Activated T-helper 2 cell treated with anti-CD3 and anti-CD28 coated beads, Interferon-gamma antibody, Interleukin-2, Interleukin-4, amounts not matched to agents 10 μg/mL and 5 μg/mL and 100 μg/mL, durations not matched to agents 14 hours and 24 hours and 36 hours (primary cell): ENCODE data around the gene VWDE. TPM values are rescaled to one million over a fixed set of nuclear protein-coding genes. Genes with fewer than 3 reads are reported as not detected.

ENCODE experiments used
- DNase-seq: peaks from one replicate; pipeline ENCODE4 v3.0.0; 2021; ENCODE audit warnings: low spot score
- H3K27ac Mint-ChIP-seq: one replicate; pipeline ENCODE4 v1.8.0; 2021; ENCODE audit warnings: mixed read lengths
- H3K27me3 Mint-ChIP-seq: one replicate; pipeline ENCODE4 v1.8.0; 2021; ENCODE audit warnings: low read depth, mixed read lengths
- H3K36me3 Mint-ChIP-seq: one replicate; pipeline ENCODE4 v1.8.0; 2021; ENCODE audit warnings: low read depth, mixed read lengths
- H3K4me1 Mint-ChIP-seq: one replicate; pipeline ENCODE4 v1.8.0; 2021; ENCODE audit warnings: low read depth, mixed read lengths
- H3K4me3 Mint-ChIP-seq: one replicate; pipeline ENCODE4 v1.8.0; 2021; ENCODE audit warnings: low read depth, mild to moderate bottlenecking, moderate library complexity, mixed read lengths
- H3K9me3 Mint-ChIP-seq: one replicate; pipeline ENCODE4 v1.8.0; 2021; ENCODE audit warnings: mixed read lengths
- intact Hi-C: fragments of 100-400 bp; cut with micrococcal nuclease; formaldehyde crosslinking; loops from one replicate; pipeline ENCODE4 v1.15.1; 2023
- total RNA-seq: library from RNA; stranded (reverse); gene quantifications from 2 replicates; pipeline ENCODE4 v1.2.3, GENCODE V29; 2022

The VWDE gene
- total RNA-seq, 1 donor from 2014 or later: 2.9 TPM

DNA sequence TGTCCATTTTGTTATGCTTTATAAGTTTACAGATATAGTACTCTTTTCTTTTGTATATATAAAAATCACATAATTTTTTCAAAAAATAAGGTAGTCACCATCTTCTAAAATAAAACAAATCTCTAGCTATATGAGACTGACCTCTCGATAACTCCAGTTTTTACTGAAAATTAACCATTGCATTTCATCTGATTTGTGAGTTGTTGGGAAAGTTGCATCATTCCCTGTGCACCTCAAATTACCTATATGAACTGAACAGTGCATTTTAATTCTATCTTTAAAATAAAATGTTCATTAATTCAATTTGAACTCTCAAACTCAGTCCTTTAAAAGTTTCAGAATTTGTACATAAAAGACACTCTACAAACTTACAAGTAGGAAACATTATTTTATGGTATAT lies 86.0 kb downstream of the VWDE start:
- no peak for DNase-seq
- Mint-ChIP-seq H3K36me3 (no peaks in the 10 kb centered on the region), H3K27ac (no peak overlapping the region), H3K4me1 (peaks cover 6% of the 10 kb centered on the region), H3K27me3 (peaks cover 8% of the 10 kb centered on the region), H3K9me3 (no peaks in the 10 kb centered on the region), H3K4me3 (no peak overlapping the region)
- intact Hi-C loops: no loop called here

DNA sequence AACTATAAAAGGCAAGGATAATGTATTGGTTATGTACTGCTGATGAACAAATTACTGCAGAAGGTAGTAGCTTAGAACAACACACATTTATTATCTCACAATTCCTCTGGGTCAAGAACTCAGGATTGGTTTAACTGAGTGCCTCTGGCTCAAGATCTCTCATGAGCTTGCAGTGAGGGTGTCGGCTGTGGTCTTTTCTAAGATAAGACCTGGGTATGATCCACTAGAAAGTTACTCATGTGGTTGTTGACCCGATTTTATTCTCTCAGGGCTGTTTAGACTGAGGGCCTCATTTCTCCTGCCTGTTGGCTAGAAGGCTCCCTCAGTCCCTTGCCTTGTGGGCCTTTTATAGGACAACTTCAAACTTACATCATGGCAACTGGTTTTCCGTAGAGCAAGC lies 86.7 kb downstream of the VWDE start:
- peaks cover 6% of the 10 kb centered on the region for H3K4me1 Mint-ChIP-seq

DNA sequence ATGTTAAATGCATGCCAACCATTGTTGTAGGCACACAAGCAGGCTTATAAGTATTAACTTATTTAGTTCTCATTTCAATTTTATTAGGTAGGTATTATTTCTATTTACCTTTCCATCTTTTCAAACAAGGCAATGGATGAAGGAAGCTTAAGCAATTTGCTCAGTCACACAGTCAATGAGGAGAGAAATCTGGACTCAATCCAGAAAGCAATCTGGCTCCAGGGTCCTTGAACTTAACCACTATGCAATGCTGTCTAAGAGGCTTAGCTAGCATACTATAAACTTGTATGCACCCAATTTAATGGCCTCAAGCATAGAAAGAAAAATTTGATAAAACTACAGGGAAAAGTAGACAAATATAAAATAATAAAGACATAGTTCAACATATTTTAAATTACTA lies 88.6 kb downstream of the VWDE start:
- intact Hi-C loops: no loop called here
- Mint-ChIP-seq H3K4me3 (no peak overlapping the region), H3K27me3 (peaks cover 15% of the 10 kb centered on the region)

More for the DNA sequence above, 86.7 kb downstream of the VWDE start:
- Mint-ChIP-seq H3K36me3 (no peaks in the 10 kb centered on the region), H3K4me3 (no peak overlapping the region), H3K27me3 (peaks cover 10% of the 10 kb centered on the region), H3K27ac (no peak overlapping the region), H3K9me3 (no peaks in the 10 kb centered on the region)
- intact Hi-C loops: no loop called here
- DNase-seq: no peak

DNA sequence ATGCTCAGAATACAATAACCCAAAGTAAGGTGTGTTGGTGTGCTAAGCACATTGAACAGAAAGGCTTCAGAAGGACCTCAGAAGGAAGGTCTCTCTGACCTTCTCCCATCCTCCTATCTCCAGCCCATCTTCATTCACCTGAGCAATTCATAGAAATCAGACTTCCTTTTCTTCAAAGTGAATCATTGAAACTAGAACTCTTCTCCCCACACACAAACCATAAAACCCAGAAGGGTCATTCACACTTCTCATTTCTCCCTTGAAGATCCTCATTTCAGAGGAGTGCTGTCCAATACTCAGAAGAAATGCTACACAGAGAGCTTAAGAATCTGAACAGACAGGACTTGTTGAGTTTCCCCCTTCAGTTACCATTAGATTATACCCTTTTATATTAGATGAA lies 89.5 kb downstream of the VWDE start:
- Mint-ChIP-seq H3K4me3 (no peak overlapping the region), H3K27ac (no peak overlapping the region), H3K9me3 (no peaks in the 10 kb centered on the region), H3K36me3 (no peaks in the 10 kb centered on the region), H3K27me3 (peaks cover 16% of the 10 kb centered on the region), H3K4me1 (peaks cover 6% of the 10 kb centered on the region)
- intact Hi-C loops: loop anchor here (5.0 kb wide), 1 partner anchor 57 kb away; no protein-coding TSS in a partner anchor
- DNase-seq: no peak

More for the DNA sequence above, 88.6 kb downstream of the VWDE start:
- H3K4me1 Mint-ChIP-seq: peaks cover 6% of the 10 kb centered on the region
- H3K9me3 Mint-ChIP-seq: no peaks in the 10 kb centered on the region
- no peak for DNase-seq
- H3K27ac Mint-ChIP-seq: no peak overlapping the region
- H3K36me3 Mint-ChIP-seq: no peaks in the 10 kb centered on the region

DNA sequence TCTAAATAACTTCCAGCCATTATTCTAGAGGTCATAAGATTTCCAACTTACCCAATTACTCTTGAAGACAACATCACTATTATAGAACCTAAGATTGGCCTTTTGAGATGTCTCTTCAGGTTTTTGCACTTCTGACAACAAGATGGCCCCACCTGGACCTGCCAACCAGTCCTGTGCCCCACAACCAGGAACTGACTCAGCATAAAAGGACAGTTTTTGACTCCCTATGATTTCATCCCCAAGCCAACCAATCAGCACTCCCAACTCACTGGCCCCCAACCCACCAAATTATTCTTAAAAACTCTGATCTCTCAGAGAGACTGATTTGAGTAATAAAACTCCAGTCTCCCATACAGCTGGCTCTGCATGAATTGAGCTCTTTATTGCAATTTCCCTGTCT lies 98.2 kb downstream of the VWDE start:
- H3K27ac Mint-ChIP-seq: no peak overlapping the region
- intact Hi-C loops: no loop called here
- no peaks in the 10 kb centered on the region for H3K9me3 Mint-ChIP-seq
- H3K36me3 Mint-ChIP-seq: no peaks in the 10 kb centered on the region
- DNase-seq: no peak
- H3K4me3 Mint-ChIP-seq: no peak overlapping the region
- peaks cover 10% of the 10 kb centered on the region for H3K27me3 Mint-ChIP-seq
- H3K4me1 Mint-ChIP-seq: no peaks in the 10 kb centered on the region

DNA sequence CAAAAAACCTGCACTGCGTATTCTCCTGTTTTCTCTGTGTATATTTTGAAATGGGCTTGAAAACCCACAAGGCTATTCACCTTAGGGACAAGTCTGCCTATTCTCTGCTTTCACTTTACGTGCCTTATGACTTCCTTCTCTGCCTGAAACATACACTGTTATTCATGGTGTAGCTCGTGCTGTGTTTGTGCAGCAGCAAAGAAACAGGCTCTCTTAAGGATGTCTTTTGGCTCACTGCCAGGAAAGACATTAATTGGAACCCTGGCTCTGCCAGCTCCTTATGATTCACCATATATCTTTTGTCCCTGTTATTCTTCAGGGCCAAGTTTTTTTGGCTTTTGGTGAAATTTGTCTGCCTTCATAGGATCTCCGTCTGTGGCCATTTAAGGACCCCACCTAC lies 100.2 kb downstream of the VWDE start:
- no peaks in the 10 kb centered on the region for H3K36me3 Mint-ChIP-seq
- no peak overlapping the region for H3K4me3 Mint-ChIP-seq
- intact Hi-C loops: no loop called here
- H3K27me3 Mint-ChIP-seq: peaks cover 2% of the 10 kb centered on the region
- no peaks in the 10 kb centered on the region for H3K9me3 Mint-ChIP-seq
- no peak overlapping the region for H3K27ac Mint-ChIP-seq
- no peak for DNase-seq
- no peaks in the 10 kb centered on the region for H3K4me1 Mint-ChIP-seq

DNA sequence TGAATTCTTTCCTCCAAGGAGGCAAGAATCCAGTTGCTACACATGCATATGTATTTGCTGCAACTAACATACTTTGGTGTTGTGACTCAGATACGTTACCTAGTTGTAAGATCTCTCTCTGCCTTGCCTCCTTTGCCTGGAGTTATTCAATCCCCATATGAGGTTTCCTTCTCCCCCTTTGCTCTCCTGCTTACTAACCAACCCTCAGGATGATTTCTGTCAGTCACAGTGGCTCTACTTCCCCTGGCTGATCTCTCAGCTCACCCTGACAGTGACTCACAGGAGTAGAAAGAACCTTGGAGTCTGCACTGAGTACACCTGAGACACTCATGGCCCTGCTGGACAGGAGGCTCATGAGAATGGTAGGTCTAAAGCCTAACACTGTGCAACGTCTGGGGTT lies 100.6 kb downstream of the VWDE start:
- peaks cover 2% of the 10 kb centered on the region for H3K27me3 Mint-ChIP-seq
- H3K27ac Mint-ChIP-seq: no peak overlapping the region
- no peaks in the 10 kb centered on the region for H3K9me3 Mint-ChIP-seq
- intact Hi-C loops: no loop called here
- no peaks in the 10 kb centered on the region for H3K36me3 Mint-ChIP-seq
- no peak overlapping the region for H3K4me3 Mint-ChIP-seq
- no peak for DNase-seq
- no peaks in the 10 kb centered on the region for H3K4me1 Mint-ChIP-seq

DNA sequence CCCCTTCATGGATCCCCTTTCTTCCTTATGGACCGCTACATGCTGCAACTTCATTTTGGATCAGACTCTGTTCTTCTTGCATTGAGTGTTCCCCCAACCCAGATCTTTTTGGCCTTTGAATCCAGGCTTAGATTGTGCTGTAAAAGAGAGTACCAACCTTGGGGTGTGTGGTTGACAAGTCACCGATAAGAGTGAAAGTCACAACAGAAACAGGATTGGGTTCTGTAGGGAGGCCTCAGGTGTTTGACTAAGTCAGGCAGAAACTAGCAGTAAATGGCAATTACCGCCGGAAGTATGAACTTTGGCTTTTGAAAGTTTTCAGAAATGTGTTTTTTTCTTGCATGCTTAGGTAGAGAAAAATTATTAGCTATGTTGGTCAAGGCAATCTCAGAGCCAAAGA lies 103.2 kb downstream of the VWDE start:
- Mint-ChIP-seq H3K9me3 (no peaks in the 10 kb centered on the region), H3K27ac (no peak overlapping the region), H3K36me3 (no peaks in the 10 kb centered on the region), H3K27me3 (no peaks in the 10 kb centered on the region), H3K4me3 (no peak overlapping the region), H3K4me1 (no peaks in the 10 kb centered on the region)
- DNase-seq: no peak
- intact Hi-C loops: no loop called here

DNA sequence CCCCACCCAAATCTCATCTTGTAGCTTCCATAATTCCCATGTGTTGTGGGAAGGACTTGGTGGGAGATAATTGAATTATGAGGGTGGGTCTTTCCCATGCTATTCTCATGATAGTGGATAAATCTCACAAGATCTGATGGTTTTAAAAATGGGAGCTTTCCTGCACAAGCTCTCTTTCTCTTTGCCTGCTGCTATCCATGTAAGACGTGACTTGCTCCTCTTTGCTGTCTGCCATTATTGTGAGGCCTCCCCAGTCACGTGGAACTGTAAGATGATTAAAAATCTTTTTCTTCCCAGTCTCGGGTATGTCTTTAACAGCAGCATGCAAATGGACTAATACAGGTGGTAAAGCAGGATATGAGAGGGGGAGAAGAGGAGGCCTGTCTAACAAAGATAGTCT lies 104.3 kb downstream of the VWDE start:
- H3K4me1 Mint-ChIP-seq: no peaks in the 10 kb centered on the region
- peaks cover 3% of the 10 kb centered on the region for H3K27me3 Mint-ChIP-seq
- H3K9me3 Mint-ChIP-seq: no peaks in the 10 kb centered on the region
- H3K4me3 Mint-ChIP-seq: no peak overlapping the region
- DNase-seq: no peak
- intact Hi-C loops: no loop called here
- H3K36me3 Mint-ChIP-seq: no peaks in the 10 kb centered on the region
- no peak overlapping the region for H3K27ac Mint-ChIP-seq

DNA sequence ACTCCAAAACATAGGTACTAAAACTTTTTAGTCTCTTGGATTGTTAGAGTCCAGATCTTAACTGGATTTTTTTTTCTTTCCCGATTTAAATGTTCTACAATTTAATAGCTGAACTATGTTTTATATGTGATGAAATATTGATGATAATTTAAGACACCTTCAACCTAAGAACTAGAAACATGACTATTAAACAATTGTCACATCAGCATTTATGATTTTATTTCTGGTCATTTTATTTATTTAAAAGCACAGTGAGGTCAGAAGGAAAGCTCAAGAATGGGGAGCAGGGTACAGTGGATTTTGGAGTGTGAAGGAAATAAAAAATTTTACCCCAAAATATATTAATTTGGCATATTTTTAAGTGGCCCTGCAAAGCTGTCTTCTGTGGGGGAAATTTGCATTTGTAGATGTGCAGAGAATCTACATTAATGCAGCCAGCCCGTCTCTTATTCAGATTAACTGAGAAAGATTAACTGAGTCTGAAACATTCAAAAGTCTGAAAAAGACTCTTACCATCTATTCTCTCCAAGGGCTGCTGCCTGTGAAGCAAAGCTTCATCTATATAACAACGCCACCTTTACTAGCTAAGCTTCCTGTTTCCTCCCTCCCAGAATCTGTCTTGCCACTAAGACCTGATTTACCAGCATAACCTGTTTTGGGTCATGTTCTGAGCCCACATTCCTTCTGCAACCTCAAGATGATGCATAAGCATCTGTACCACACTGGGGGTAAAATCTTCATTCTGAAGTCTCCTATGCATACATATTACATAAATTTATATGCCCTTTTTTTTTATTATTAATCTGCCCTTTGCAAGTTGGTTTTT lies 106.2 kb downstream of the VWDE start:
- Mint-ChIP-seq H3K9me3 (no peaks in the 10 kb centered on the region), H3K4me1 (no peaks in the 10 kb centered on the region), H3K36me3 (no peaks in the 10 kb centered on the region), H3K27ac (no peak overlapping the region), H3K27me3 (peaks cover 3% of the 10 kb centered on the region), H3K4me3 (no peak overlapping the region)
- no peak for DNase-seq
- intact Hi-C loops: no loop called here

DNA sequence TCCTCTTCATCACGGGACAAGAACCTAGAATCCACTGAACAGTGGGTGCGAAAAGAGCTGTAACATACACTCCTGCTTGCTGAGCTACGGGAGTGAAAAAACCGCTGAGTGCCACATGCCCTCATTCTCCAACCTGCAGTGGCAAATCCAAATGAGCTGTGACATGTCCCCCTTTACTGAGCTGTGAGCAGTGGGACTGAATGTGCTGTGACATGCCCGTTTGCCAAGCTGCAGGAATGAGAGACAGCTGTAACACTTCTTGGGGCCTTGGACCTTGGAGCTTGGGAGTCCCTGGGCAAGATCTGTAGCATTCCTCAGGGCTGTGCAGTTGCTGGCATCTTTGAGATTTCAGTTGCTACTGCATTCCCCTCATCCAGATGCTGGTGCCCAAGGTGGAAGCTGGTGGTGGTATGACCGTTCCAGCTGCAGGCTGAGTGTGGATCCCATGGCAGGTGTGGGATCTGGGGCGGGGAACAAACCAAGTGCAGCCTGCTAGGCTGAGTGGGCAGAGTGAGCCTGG lies 107.6 kb downstream of the VWDE start:
- Mint-ChIP-seq H3K36me3 (no peaks in the 10 kb centered on the region), H3K4me3 (no peak overlapping the region), H3K9me3 (no peaks in the 10 kb centered on the region), H3K4me1 (no peaks in the 10 kb centered on the region), H3K27ac (no peak overlapping the region), H3K27me3 (peaks cover 4% of the 10 kb centered on the region)
- no peak for DNase-seq
- intact Hi-C loops: no loop called here

DNA sequence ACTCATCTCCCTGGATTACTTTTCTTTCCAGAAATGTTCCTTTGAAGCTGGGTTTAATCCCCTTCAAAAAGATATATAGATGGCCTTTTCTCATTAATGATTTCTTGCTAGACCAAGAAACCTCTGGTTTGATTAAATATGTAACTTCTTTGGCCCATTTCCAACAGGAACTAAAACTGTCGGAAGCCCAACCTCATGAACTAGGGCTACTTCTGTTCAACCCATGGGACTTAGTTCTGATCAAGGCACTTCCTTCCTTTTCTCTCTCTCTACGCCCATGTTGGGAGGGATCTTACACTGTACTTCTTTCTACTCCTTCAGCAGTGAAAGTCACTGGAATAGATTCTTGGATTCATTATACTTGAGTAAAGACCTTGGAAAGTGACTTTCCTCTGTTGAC lies 109.0 kb downstream of the VWDE start:
- H3K4me1 Mint-ChIP-seq: no peaks in the 10 kb centered on the region
- intact Hi-C loops: no loop called here

DNA sequence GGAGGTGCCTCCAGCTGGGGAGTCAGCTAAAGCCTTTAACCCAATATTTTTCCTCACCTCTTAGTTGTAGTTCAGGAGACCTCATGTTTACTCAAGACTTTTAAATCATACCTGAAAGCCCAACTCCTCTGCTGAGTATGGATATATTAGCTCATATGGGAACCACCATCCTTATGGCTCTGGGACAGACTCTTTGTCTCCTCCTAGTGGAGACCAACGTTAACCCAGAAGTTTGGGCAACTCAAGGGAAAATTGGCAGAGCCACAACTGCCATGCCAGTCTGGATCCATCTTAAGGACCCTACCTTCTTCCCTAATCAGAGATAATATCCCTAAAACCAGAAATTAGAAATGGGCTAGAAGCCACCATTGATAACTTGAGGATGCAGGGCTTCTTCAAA lies 111.8 kb downstream of the VWDE start:
- no peaks in the 10 kb centered on the region for H3K4me1 Mint-ChIP-seq
- no peaks in the 10 kb centered on the region for H3K36me3 Mint-ChIP-seq
- peaks cover 6% of the 10 kb centered on the region for H3K27me3 Mint-ChIP-seq
- H3K9me3 Mint-ChIP-seq: peaks cover 9% of the 10 kb centered on the region
- intact Hi-C loops: no loop called here
- no peak for DNase-seq
- H3K27ac Mint-ChIP-seq: no peak overlapping the region
- H3K4me3 Mint-ChIP-seq: no peak overlapping the region

More for the DNA sequence above, 109.0 kb downstream of the VWDE start:
- no peak for DNase-seq
- H3K27ac Mint-ChIP-seq: no peak overlapping the region
- H3K9me3 Mint-ChIP-seq: peaks cover 1% of the 10 kb centered on the region
- H3K36me3 Mint-ChIP-seq: no peaks in the 10 kb centered on the region
- H3K4me3 Mint-ChIP-seq: no peak overlapping the region
- H3K27me3 Mint-ChIP-seq: peaks cover 4% of the 10 kb centered on the region
